WI38 (cell line): Measurements from ENCODE around the gene GNG14.
"Not testable (repeated sequence)": the region's sequence is repeated elsewhere in the genome, so short reads cannot be mapped to it uniquely, and the experiment has no call there.

Experiments
- H3K4me3 ChIP-seq: 2 replicates; pipeline ENCODE4 v1.5.1; 2011; ENCODE audit warnings: low read depth, mild to moderate bottlenecking, control low read depth, low read length
- TF ChIP-seq, protein P1 (sequence below): IDR thresholded peaks from 2 replicates; pipeline ENCODE4 v1.5.1; 2012; ENCODE audit warnings: low read depth, mild to moderate bottlenecking, control low read depth, low read length

GNG14 gene

DNA sequence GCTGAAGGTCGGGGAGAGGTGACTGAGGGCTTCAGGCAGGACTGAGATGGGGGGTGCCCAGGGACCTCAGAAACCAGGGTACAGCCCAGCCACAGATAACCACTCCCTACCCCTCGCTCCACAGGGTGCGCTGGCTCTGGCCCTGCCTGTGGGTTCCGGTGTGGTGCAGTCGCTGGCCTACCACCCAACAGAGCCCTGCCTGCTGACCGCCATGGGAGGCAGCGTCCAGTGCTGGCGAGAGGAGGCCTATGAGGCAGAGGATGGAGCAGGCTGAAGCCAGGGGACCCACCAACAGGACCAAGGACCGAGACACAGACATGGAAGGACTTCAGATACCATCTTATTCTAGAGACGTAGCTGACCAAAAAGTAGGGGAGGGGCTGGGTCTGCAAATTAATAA, 12.4 kb upstream of the GNG14 start:
- H3K4me3 ChIP-seq, result no peak overlapping the region
- TF ChIP-seq, protein P1, sequence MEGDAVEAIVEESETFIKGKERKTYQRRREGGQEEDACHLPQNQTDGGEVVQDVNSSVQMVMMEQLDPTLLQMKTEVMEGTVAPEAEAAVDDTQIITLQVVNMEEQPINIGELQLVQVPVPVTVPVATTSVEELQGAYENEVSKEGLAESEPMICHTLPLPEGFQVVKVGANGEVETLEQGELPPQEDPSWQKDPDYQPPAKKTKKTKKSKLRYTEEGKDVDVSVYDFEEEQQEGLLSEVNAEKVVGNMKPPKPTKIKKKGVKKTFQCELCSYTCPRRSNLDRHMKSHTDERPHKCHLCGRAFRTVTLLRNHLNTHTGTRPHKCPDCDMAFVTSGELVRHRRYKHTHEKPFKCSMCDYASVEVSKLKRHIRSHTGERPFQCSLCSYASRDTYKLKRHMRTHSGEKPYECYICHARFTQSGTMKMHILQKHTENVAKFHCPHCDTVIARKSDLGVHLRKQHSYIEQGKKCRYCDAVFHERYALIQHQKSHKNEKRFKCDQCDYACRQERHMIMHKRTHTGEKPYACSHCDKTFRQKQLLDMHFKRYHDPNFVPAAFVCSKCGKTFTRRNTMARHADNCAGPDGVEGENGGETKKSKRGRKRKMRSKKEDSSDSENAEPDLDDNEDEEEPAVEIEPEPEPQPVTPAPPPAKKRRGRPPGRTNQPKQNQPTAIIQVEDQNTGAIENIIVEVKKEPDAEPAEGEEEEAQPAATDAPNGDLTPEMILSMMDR, result no peak

DNA sequence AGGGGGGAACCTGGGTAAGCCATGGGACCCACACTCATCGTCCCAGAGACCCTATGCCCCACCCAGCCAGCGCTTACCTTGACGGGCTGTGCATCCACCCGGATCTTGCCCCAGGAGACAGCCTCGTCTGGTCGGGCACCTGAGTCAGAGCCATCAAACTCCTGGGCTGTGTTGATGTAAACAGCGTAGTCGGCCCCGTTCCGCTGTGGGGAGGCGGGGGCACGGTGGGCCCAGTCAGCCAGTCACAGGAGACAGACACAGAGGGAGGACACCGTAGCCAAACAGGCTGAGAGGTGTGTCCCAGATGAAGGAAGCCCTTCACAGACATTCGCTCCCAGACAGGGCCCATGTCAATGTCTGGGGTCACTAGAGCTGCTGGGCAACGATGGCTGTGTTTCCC, 11.9 kb upstream of the GNG14 start:
- H3K4me3 ChIP-seq, result no peak overlapping the region
- TF ChIP-seq, protein P1, result no peak

DNA sequence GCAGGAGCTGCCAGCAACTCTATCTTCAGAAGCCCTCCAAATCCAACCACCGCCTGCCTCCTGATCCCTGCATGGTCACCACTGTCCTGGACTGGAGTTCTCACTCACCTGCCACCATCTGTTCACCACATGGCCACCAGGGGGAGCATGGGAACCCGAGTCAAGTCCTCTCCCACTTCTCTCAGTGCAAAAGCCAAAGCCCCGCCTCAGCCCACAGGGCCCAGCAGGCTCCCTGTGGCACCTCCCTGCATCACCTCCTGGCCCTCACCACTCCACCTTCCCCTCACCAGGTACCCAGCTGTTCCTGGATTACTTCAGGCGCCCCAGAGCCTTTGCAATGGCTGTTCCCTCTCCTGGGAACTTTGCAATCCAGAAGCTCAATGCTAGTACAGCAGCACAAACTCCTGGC, 11.4 kb upstream of the GNG14 start:
- TF ChIP-seq, protein P1, result peak; percentile 87
- H3K4me3 ChIP-seq, result no peak overlapping the region

DNA sequence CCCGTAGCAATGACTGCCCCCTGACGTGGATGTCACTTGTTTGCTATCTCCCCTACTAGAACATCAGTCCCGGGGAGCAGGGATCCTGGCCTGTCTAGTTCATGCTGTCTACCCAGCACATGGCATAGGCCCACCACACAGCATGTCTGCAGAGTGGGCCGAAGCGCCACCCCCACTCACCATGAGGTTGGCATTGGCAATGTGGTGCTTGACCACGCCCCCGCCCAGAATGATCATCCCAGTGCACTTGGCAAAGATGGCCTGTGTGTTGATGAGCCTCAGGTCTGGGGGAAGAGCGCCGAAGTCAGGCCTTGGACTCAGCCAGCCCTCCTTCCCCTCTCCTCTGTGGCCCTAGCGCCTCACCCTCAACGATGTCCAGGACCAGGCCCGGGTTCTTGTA, 10.9 kb upstream of the GNG14 start:
- TF ChIP-seq, protein P1, result no peak

DNA sequence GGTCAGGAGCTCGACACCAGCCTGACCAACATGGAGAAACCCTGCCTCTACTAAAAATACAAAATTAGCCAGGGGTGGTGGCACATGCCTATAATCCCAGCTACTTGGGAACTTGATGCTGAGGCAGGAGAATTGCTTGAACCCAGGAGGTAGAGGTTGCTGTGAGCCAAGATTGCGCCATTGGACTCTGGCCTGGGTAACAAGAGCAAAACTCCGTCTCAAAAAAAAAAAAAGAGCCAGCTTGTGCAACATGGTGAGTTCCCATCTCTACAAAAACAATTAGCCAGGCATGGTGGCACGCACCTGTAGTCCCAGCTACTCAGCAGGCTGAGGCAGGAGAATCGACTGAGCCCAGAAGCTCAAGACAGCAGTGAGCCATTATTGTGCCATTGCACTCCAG, 9.8 kb upstream of the GNG14 start:
- H3K4me3 ChIP-seq, result not testable (repeated sequence)

More for the DNA sequence above, 10.9 kb upstream of the GNG14 start:
- H3K4me3 ChIP-seq, result no peak overlapping the region

DNA sequence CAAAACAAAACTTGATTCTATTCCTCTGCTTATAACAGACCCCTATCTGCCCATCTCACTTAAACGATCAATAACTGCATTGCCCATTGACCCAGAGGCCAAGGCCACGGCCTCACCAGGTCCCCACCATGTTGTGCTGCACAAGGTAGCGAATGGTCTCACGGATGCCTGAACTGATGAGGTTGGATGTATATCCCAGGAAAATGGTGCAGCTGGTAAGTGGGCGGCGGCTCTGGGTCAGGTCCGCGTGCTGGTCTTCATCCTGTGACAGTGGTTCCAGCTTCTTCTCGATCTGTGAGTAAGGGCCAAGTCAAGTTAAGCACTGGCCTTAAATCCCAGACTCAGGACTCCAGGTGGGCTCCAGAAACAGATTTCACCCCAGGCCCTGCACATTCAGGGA, 7.8 kb upstream of the GNG14 start:
- TF ChIP-seq, protein P1, result no peak
- no peak overlapping the region for H3K4me3 ChIP-seq

DNA sequence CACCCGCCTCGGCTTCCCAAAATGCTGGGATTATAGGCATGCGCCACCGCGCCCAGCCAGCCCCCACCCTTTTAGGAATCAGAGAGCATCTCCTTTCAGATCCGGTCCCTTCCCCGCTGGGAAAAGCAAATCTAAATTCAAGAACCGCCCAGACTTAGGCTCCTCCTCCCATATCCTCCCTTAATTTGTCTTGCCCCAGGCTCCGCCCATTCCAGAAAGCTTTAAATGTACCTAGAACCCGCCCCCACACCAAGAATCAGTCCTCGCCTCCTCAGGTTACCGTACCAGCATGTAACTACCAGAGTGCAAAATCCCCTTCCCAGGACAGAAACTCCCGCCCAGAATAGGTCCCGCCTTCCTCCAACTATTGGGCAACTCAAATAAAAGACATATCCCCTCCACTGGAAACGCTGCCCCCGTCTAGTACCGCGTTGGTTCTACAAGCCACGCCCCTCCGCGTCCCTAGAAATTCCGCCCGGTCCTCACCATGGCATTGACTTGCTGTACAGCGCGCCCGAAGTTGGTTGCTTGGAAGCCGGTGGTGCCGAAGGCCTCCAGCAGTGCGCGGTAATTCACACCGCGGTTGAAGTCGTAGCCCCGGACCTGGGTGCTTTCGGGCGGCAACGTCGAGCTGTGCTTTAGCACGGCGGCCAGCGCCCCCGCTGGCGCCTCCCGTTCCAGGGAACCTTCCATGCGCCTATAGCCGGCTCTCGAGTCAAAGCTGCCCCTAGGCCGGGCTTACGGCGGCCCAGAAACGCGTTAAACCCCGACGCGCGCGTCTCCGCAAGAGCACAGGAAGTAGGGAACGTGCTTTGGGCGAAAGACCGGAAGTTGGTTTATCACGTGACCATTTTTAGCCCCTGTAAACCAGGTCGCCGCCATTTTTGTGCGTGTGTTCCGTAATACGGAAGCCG, 6.5 kb upstream of the GNG14 start, which contains the start of gene DHPS:
Gene DHPS, minus strand, starts transcription at position 807 of the 914 bp plus-strand sequence. Its CDS starts 114 bp downstream, at position 693.
- H3K4me3 ChIP-seq, result peak within 1 kb of the TSS; percentile 87
- TF ChIP-seq, protein P1, result no peak
